Ishikawa (cell line): ENCODE results near the gene SART3.

ENCODE experiments used
- CEBPB ChIP-seq: IDR thresholded peaks from 2 replicates; pipeline ENCODE4 v1.6.1; 2012
- CREB1 ChIP-seq: IDR thresholded peaks from 2 replicates; pipeline ENCODE4 v1.6.1; 2012; ENCODE audit warnings: low read depth
- EGR1 ChIP-seq: IDR thresholded peaks from 2 replicates; pipeline ENCODE4 v1.6.1; 2012
- FOXM1 ChIP-seq: IDR thresholded peaks from 2 replicates; pipeline ENCODE4 v1.6.1; 2012; ENCODE audit warnings: low read depth, borderline replicate concordance

DNA sequence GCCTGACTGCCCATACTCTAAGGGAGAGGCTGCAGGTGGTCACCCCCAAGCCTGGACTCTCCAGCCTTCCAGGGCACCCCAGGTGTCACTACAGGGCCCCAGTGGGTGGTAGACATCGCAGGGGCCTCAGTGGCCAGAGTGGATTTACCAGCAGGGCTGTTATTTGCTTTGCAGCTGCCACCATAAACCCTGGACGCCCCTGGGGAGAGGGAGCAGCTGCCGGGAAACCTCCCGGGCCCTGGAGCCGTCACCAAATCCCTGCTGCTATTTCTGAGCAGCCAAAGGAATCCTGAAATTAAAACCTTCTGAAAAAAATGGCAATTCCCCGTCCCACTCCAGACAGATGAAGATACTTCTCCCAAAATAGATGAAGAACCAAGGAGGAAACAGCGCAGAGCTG is 23.0 kb upstream of the SART3 start:
- no peak for TF ChIP-seq EGR1
- TF ChIP-seq FOXM1: no peak
- no peak for TF ChIP-seq CREB1
- TF ChIP-seq CEBPB: no peak
